ENCODE measurements around the gene NSUN6.

NSUN6 gene

GRCh38 chr10:18659819-18660535 is 8.6 kb upstream of the NSUN6 start:
- peak overlapping the region; percentile 92 for H3K27ac ChIP-seq
- no peak for TF ChIP-seq CTCF (conservative IDR thresholded peaks at IDR 0.05)

GRCh38 chr10:18659125-18659818 is 7.9 kb upstream of the NSUN6 start, which contains the start of gene ARL5B:
ARL5B (plus strand) TSS chr10:18659431; CDS start chr10:18659638, 207 bp downstream.
- peak within 1 kb of the TSS; percentile 92 for H3K27ac ChIP-seq
- TF ChIP-seq CTCF (conservative IDR thresholded peaks at IDR 0.05), result no peak

GRCh38 chr10:18658271-18659124 is 7.1 kb upstream of the NSUN6 start:
- no peak for TF ChIP-seq CTCF (conservative IDR thresholded peaks at IDR 0.05)
- peak overlapping the region; percentile 92 for H3K27ac ChIP-seq

GRCh38 chr10:18656724-18657123 is 5.3 kb upstream of the NSUN6 start:
- H3K27ac ChIP-seq, result no peak overlapping the region
- no peak for TF ChIP-seq CTCF (conservative IDR thresholded peaks at IDR 0.05)

- no peak overlapping the region for H3K27ac ChIP-seq
- TF ChIP-seq CTCF (conservative IDR thresholded peaks at IDR 0.05), result no peak
Measured at GRCh38 chr10:18653112-18653511, 1.7 kb upstream of the NSUN6 start.

- no peak for TF ChIP-seq CTCF (conservative IDR thresholded peaks at IDR 0.05)
- H3K27ac ChIP-seq, result peak overlapping the region; percentile 87
Measured at GRCh38 chr10:18650404-18650997, 886 bp downstream of the NSUN6 start.

All from VCaP (cell line).